H9 (cell line): ENCODE measurements around the gene ASTN2. TPM values are rescaled to one million over a fixed set of nuclear protein-coding genes. Genes with fewer than 3 reads are reported as not detected.

ENCODE experiments used
- DNase-seq: peaks from one replicate; pipeline ENCODE4 v3.0.0-alpha.2; 2017
- H2AFZ ChIP-seq: one replicate; pipeline ENCODE4 v1.6.1; 2013; ENCODE audit warnings: mild to moderate bottlenecking, low read length, control low read depth, moderate library complexity
- H2AK5ac ChIP-seq: 2 replicates; pipeline ENCODE4 v1.6.1; 2013; ENCODE audit warnings: low read length, control low read depth, mixed read lengths; ENCODE audit not compliant: insufficient read length
- H2BK120ac ChIP-seq: one replicate; pipeline ENCODE4 v1.6.1; 2013; ENCODE audit warnings: low read depth, mild to moderate bottlenecking, low read length, control low read depth, inconsistent platforms; ENCODE audit not compliant: poor library complexity, severe bottlenecking
- H2BK12ac ChIP-seq: 2 replicates; pipeline ENCODE4 v1.6.1; 2013; ENCODE audit warnings: low read length, control low read depth, mixed read lengths, low read depth; ENCODE audit not compliant: insufficient read length
- H2BK15ac ChIP-seq: 2 replicates; pipeline ENCODE4 v1.6.1; 2013; ENCODE audit warnings: low read depth, low read length, control low read depth
- H2BK20ac ChIP-seq: one replicate; pipeline ENCODE4 v1.6.1; 2013; ENCODE audit warnings: low read depth, mild to moderate bottlenecking, low read length, control low read depth, inconsistent platforms; ENCODE audit not compliant: poor library complexity, severe bottlenecking
- H2BK5ac ChIP-seq: 2 replicates; pipeline ENCODE4 v1.6.1; 2013; ENCODE audit warnings: low read length, control low read depth, mixed read lengths; ENCODE audit not compliant: insufficient read length
- H3K14ac ChIP-seq: 2 replicates; pipeline ENCODE4 v1.6.1; 2013; ENCODE audit warnings: low read length, control low read depth; ENCODE audit not compliant: insufficient read depth
- H3K18ac ChIP-seq: 2 replicates; pipeline ENCODE4 v1.6.1; 2013; ENCODE audit warnings: low read depth, mild to moderate bottlenecking, mixed read lengths, low read length, control low read depth; ENCODE audit not compliant: insufficient read length
- H3K23ac ChIP-seq: 2 replicates; pipeline ENCODE4 v1.6.1; 2013; ENCODE audit warnings: low read length, control low read depth, mixed read lengths, low read depth; ENCODE audit not compliant: insufficient read length
- H3K23me2 ChIP-seq: 2 replicates; pipeline ENCODE4 v1.6.1; 2013; ENCODE audit warnings: low read depth, mild to moderate bottlenecking, mixed read lengths, low read length, control low read depth; ENCODE audit not compliant: insufficient read length, poor library complexity, severe bottlenecking
- H3K27ac ChIP-seq: 2 replicates; pipeline ENCODE4 v1.5.1; 2013; ENCODE audit warnings: low read length, control low read depth, mixed read lengths, low read depth; ENCODE audit not compliant: insufficient read length
- H3K27me3 ChIP-seq: 2 replicates; pipeline ENCODE4 v1.6.1; 2013; ENCODE audit warnings: low read length, control low read depth, inconsistent platforms; ENCODE audit not compliant: insufficient read depth
- H3K4ac ChIP-seq: 2 replicates; pipeline ENCODE4 v1.6.1; 2013; ENCODE audit warnings: low read depth, mild to moderate bottlenecking, control low read depth, inconsistent platforms, low read length, moderate library complexity
- H3K4me1 ChIP-seq: 2 replicates; pipeline ENCODE4 v1.6.1; 2013; ENCODE audit warnings: low read length, control low read depth, inconsistent platforms; ENCODE audit not compliant: insufficient read depth
- H3K4me2 ChIP-seq: 2 replicates; pipeline ENCODE4 v1.6.1; 2013; ENCODE audit warnings: low read length, control low read depth, mixed read lengths; ENCODE audit not compliant: insufficient read length, insufficient read depth
- H3K56ac ChIP-seq: 2 replicates; pipeline ENCODE4 v1.6.1; 2013; ENCODE audit warnings: low read depth, mild to moderate bottlenecking, mixed read lengths, low read length, control low read depth; ENCODE audit not compliant: insufficient read length
- H3K79me1 ChIP-seq: 2 replicates; pipeline ENCODE4 v1.6.1; 2013; ENCODE audit warnings: low read depth, mild to moderate bottlenecking, moderate library complexity, low read length, control low read depth, inconsistent platforms; ENCODE audit not compliant: insufficient read depth, poor library complexity, severe bottlenecking
- H3K79me2 ChIP-seq: 2 replicates; pipeline ENCODE4 v1.6.1; 2013; ENCODE audit warnings: low read length, control low read depth, inconsistent platforms; ENCODE audit not compliant: insufficient read depth
- H3K9ac ChIP-seq: 2 replicates; pipeline ENCODE4 v1.6.1; 2013; ENCODE audit warnings: low read length, control low read depth, mixed read lengths; ENCODE audit not compliant: insufficient read length; ENCODE audit errors: extremely low read depth
- H3K9me3 ChIP-seq: one replicate; pipeline ENCODE4 v1.6.1; 2013; ENCODE audit warnings: low read depth, low read length, inconsistent platforms; ENCODE audit not compliant: control insufficient read depth
- H3T11ph ChIP-seq: one replicate; pipeline ENCODE4 v1.6.1; 2013; ENCODE audit warnings: mild to moderate bottlenecking, low read length, control low read depth, inconsistent platforms
- H4K20me1 ChIP-seq: one replicate; pipeline ENCODE4 v1.6.1; 2013; ENCODE audit not compliant: control insufficient read depth, insufficient read length, insufficient read depth
- H4K5ac ChIP-seq: 2 replicates; pipeline ENCODE4 v1.6.1; 2013; ENCODE audit warnings: low read depth, mild to moderate bottlenecking, mixed read lengths, low read length, control low read depth; ENCODE audit not compliant: insufficient read length
- H4K8ac ChIP-seq: replicated peaks from 2 replicates; pipeline ENCODE4 v1.6.1; 2013; ENCODE audit warnings: low read length, control low read depth, mixed read lengths, low read depth; ENCODE audit not compliant: insufficient read length
- H4K91ac ChIP-seq: 2 replicates; pipeline ENCODE4 v1.6.1; 2013; ENCODE audit warnings: low read depth, mild to moderate bottlenecking, moderate library complexity, mixed read lengths, low read length, control low read depth; ENCODE audit not compliant: insufficient read length
- H3K27ac Mint-ChIP-seq, 3 experiments: 2 replicates in 2 of 3; 3 replicates in 1 of 3; pipeline ENCODE4 v1.8.0; 2020 to 2021; ENCODE audit warnings: mixed read lengths in 3 of 3, mild to moderate bottlenecking in 1 of 3, moderate library complexity in 1 of 3
- H3K27me3 Mint-ChIP-seq: 2 replicates; pipeline ENCODE4 v1.8.0; 2021; ENCODE audit warnings: low read depth, mild to moderate bottlenecking, moderate library complexity, mixed read lengths
- H3K36me3 Mint-ChIP-seq, 3 experiments: 2 replicates in 2 of 3; 3 replicates in 1 of 3; pipeline ENCODE4 v1.8.0; 2020 to 2021; ENCODE audit warnings: low read depth in 3 of 3, mixed read lengths in 3 of 3; ENCODE audit not compliant: insufficient read depth in 1 of 3
- H3K4me1 Mint-ChIP-seq, 2 experiments: 2 replicates each; pipeline ENCODE4 v1.8.0; 2020; ENCODE audit warnings: mixed read lengths in 2 of 2
- H3K4me3 Mint-ChIP-seq, 2 experiments: 2 replicates in 1 of 2; 3 replicates in 1 of 2; pipeline ENCODE4 v1.8.0; 2020 to 2021; ENCODE audit warnings: mild to moderate bottlenecking in 2 of 2, mixed read lengths in 2 of 2, moderate library complexity in 1 of 2
- H3K9me3 Mint-ChIP-seq, 2 experiments: 2 replicates in 1 of 2; 3 replicates in 1 of 2; pipeline ENCODE4 v1.8.0; 2020; ENCODE audit warnings: mild to moderate bottlenecking in 2 of 2, mixed read lengths in 2 of 2, moderate library complexity in 1 of 2
- WGBS: extraction: QIAGEN DNeasy Blood & Tissue Kit; methylation state at CpG from one replicate; pipeline ENCODE4 v1.1.7; 2013; ENCODE audit warnings: missing lambda C conversion rate, low lambda C conversion rate, mixed read lengths; ENCODE audit not compliant: insufficient read length; ENCODE audit errors: extremely low coverage; 5-methylcytosine and 5-hydroxymethylcytosine counted together
- total RNA-seq: library from RNA; stranded (reverse); gene quantifications from 2 replicates; pipeline ENCODE4 v1.2.1, GENCODE V29; 2021
- TF ChIP-seq, protein P1 (sequence below): fragments of 200-600 bp; sonication (generic); conservative IDR thresholded peaks from 3 replicates; pipeline ENCODE4 v1.8.0; 2021; ENCODE audit warnings: antibody characterized with exemption, mild to moderate bottlenecking

Gene ASTN2
- total RNA-seq, 1 experiment from 2014 or later: 9.7 TPM

DNA sequence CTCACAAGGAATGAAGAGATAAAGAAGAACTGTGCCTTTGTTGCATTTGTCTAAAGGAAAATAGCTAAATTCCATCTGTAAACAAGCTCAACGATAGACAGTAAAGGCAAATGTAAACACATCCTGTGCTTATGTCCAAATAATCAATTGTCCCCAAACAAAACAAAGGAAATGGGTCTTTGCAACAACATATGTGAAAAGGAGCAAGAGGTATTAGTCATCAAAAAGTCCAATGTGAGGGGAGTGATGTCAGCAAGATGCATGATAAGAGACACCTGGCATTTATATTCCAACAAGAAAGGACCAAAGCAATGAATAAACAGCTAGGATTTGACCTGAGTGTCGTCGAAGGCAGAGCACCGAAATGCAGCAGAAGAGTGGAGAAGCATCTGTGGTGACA lies 209.1 kb downstream of the ASTN2 start:
- no peak for DNase-seq
- H3K9me3 ChIP-seq: no peaks in the 10 kb centered on the region
- no peak overlapping the region for H2AFZ ChIP-seq
- no peak overlapping the region for H2BK12ac ChIP-seq
- H3K79me1 ChIP-seq: no peaks in the 10 kb centered on the region
- no peak overlapping the region for H3K9ac ChIP-seq
- H3K23me2 ChIP-seq: no peaks in the 10 kb centered on the region
- H3K27ac ChIP-seq: no peak overlapping the region
- Mint-ChIP-seq H3K9me3 (peaks cover 4 to 8% of the 10 kb centered on the region in 2 experiments; a peak in 4 of 5 replicates), H3K4me1 (peaks cover 4 to 6% of the 10 kb centered on the region in 2 experiments), H3K27ac (no peak overlapping the region; a peak in 1 of 7 replicates), H3K4me3 (no peak overlapping the region), H3K27me3 (no peaks in the 10 kb centered on the region; the same call in 1 of the 2 replicates), H3K36me3 (peaks cover 0 to 3% (median 0%) of the 10 kb centered on the region in 3 experiments; a peak in 2 of 7 replicates)
- H3K79me2 ChIP-seq: no peaks in the 10 kb centered on the region
- H3K4me1 ChIP-seq: no peaks in the 10 kb centered on the region
- no peak overlapping the region for H2BK120ac ChIP-seq
- H2BK5ac ChIP-seq: no peak overlapping the region
- no peak overlapping the region for H3K4me2 ChIP-seq
- no peak overlapping the region for H2BK15ac ChIP-seq
- TF ChIP-seq, protein P1, sequence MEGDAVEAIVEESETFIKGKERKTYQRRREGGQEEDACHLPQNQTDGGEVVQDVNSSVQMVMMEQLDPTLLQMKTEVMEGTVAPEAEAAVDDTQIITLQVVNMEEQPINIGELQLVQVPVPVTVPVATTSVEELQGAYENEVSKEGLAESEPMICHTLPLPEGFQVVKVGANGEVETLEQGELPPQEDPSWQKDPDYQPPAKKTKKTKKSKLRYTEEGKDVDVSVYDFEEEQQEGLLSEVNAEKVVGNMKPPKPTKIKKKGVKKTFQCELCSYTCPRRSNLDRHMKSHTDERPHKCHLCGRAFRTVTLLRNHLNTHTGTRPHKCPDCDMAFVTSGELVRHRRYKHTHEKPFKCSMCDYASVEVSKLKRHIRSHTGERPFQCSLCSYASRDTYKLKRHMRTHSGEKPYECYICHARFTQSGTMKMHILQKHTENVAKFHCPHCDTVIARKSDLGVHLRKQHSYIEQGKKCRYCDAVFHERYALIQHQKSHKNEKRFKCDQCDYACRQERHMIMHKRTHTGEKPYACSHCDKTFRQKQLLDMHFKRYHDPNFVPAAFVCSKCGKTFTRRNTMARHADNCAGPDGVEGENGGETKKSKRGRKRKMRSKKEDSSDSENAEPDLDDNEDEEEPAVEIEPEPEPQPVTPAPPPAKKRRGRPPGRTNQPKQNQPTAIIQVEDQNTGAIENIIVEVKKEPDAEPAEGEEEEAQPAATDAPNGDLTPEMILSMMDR: no peak
- no peak overlapping the region for H3K14ac ChIP-seq
- H3K56ac ChIP-seq: no peak overlapping the region
- H2BK20ac ChIP-seq: no peak overlapping the region
- H3T11ph ChIP-seq: no peak overlapping the region
- no peak overlapping the region for H4K8ac ChIP-seq
- H4K5ac ChIP-seq: no peak overlapping the region
- no peak overlapping the region for H3K23ac ChIP-seq
- no peak overlapping the region for H3K18ac ChIP-seq
- H3K27me3 ChIP-seq: no peaks in the 10 kb centered on the region
- H4K91ac ChIP-seq: no peak overlapping the region
- no CpG with 5 or more reads among the region's 4 CpGs for WGBS
- H4K20me1 ChIP-seq: no peaks in the 10 kb centered on the region
- no peak overlapping the region for H3K4ac ChIP-seq
- H2AK5ac ChIP-seq: no peak overlapping the region
